ENCODE results near the gene PARD3. TPM values are rescaled to one million over a fixed set of nuclear protein-coding genes. Genes with fewer than 3 reads are reported as not detected.
"Not testable (repeated sequence)": the region's sequence is repeated elsewhere in the genome, so short reads cannot be mapped to it uniquely, and the experiment has no call there.

Gene PARD3
- total RNA-seq = 20.6 TPM

GRCh38 chr10:34815185-34816084 is at the start of gene PARD3:
Gene PARD3, minus strand, starts transcription at chr10:34815296. Its CDS starts 301 bp downstream, at chr10:34814995.
- DNase-seq = no peak

- DNase-seq = no peak
These were observed 49.3 kb upstream of the PARD3 start for GRCh38 chr10:34864149-34865067.

GRCh38 chr10:34862892-34863291 is 47.8 kb upstream of the PARD3 start:
- DNase-seq = no peak

GRCh38 chr10:34861293-34862021 is 46.4 kb upstream of the PARD3 start:
- no peak for DNase-seq

GRCh38 chr10:34859170-34859569 is 44.1 kb upstream of the PARD3 start:
- DNase-seq = no peak

- no peak for DNase-seq
These were observed 42.9 kb upstream of the PARD3 start for GRCh38 chr10:34858003-34858402.

- DNase-seq = peak; percentile 15
These were observed 39.1 kb upstream of the PARD3 start for GRCh38 chr10:34854147-34854601.

GRCh38 chr10:34853357-34853756 is 38.3 kb upstream of the PARD3 start:
- peak; percentile 0 for DNase-seq

GRCh38 chr10:34850558-34850957 is 35.5 kb upstream of the PARD3 start:
- DNase-seq = no peak

GRCh38 chr10:34850036-34850435 is 34.9 kb upstream of the PARD3 start:
- no peak for DNase-seq

GRCh38 chr10:34845070-34845469 is 30.0 kb upstream of the PARD3 start:
- no peak for DNase-seq

GRCh38 chr10:34844448-34844847 is 29.4 kb upstream of the PARD3 start:
- DNase-seq = no peak

- not testable (repeated sequence) for DNase-seq
These were observed 28.4 kb upstream of the PARD3 start for GRCh38 chr10:34843470-34843869.

- DNase-seq = no peak
These were observed 23.3 kb upstream of the PARD3 start for GRCh38 chr10:34838366-34838900.

GRCh38 chr10:34835908-34836508 is 20.9 kb upstream of the PARD3 start:
- no peak for DNase-seq

- no peak for DNase-seq
These were observed 19.2 kb upstream of the PARD3 start for GRCh38 chr10:34834274-34834673.

GRCh38 chr10:34830217-34830822 is 15.2 kb upstream of the PARD3 start:
- no peak for DNase-seq

- DNase-seq = no peak
These were observed 12.0 kb upstream of the PARD3 start for GRCh38 chr10:34826857-34827766.

GRCh38 chr10:34826221-34826620 is 11.1 kb upstream of the PARD3 start:
- no peak for DNase-seq

- no peak for DNase-seq
These were observed 10.3 kb upstream of the PARD3 start for GRCh38 chr10:34825414-34825813.

All from occipital lobe (tissue), 2 donors.